ENCODE measurements around the gene LY6G5C.

LY6G5C gene

DNA sequence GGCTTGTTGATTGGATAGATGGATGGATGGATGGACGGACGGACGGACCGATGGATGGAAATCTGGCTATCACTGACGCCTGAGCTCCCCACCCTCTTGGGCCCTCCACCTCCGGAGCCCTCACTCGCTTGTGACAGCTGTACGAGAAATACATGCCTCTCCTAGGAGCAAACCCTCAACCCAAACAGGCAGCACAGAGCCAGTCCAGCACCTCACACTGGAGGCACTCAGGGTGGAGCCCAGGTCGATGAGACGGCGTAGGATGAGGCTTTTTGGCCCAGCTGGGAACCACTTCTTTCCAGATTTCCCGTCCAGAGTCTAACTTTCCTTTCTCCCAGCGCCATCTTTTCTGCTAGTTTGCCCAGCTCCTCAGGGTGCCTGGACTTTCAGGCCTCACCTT, 2.7 kb upstream of the LY6G5C start:
- DNase-seq (ENCODE audit: low read depth): no peak
- no peak overlapping the region for H3K4me3 ChIP-seq (ENCODE audit: low read depth, low read length)
- TF ChIP-seq, protein P1, sequence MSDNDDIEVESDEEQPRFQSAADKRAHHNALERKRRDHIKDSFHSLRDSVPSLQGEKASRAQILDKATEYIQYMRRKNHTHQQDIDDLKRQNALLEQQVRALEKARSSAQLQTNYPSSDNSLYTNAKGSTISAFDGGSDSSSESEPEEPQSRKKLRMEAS (IDR thresholded peaks at IDR 0.05; ENCODE audit: low read depth, low read length): no peak
- TF ChIP-seq MYC (IDR thresholded peaks at IDR 0.05; ENCODE audit: low read depth, low read length): no peak
- no peak for TF ChIP-seq CTCF (IDR thresholded peaks at IDR 0.05; ENCODE audit: low read depth, low read length)
- no peak for TF ChIP-seq POLR2A (IDR thresholded peaks at IDR 0.05; ENCODE audit: extremely low read depth, insufficient read length)

DNA sequence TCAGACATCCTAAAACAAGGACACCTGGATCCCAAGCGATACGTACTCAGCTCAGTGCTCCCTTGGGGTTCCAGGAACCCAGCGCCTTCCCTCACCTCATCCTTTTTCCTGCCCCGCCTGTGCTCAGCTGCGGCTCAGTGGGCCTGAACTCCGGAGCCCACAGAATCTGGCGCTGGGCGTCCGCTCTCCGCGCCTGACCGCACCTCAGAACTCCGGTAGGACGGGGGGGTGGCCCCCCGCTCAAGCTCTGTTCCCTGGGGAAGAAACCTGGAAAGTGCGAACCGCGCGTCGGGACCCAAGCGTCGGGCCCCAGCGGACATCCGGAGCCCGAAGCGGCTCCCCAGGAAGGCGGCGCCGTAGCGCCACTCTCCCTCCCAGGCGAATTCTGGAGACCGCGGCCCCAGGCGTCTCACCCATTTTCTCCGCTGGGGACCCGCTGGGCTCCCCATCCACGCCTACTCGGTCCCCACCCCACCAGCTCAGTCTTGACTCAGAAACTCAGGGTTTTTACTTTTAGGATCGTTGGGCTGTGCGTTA, 336 bp upstream of the LY6G5C start:
- H3K4me3 ChIP-seq (ENCODE audit: low read depth, low read length): peak overlapping the region; percentile 59

DNA sequence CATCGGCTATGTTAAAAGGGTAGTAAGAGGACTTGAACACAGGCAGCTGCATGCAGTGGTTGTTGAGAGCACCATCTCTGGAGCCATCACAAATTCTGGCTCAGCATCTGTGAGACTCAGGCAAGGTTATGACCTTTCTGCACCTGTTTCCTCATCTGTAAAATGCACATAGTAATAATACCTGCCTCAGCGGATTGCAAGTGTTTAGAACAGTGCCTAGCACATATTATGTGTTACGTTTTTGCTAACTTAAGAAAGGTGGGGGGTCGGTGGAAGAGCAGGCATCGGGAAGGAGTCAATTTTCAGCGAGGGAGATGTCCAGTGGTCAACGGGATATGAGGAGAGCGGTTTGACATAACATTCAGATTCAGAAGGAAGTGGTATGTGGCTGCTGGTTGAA, 2.9 kb downstream of the LY6G5C start:
- no peak for DNase-seq (ENCODE audit: low read depth)
- H3K4me3 ChIP-seq (ENCODE audit: low read depth, low read length): no peak overlapping the region
- no peak for TF ChIP-seq CTCF (IDR thresholded peaks at IDR 0.05; ENCODE audit: low read depth, low read length)
- no peak for TF ChIP-seq MYC (IDR thresholded peaks at IDR 0.05; ENCODE audit: low read depth, low read length)
- no peak for TF ChIP-seq POLR2A (IDR thresholded peaks at IDR 0.05; ENCODE audit: extremely low read depth, insufficient read length)
- TF ChIP-seq, protein P1 (IDR thresholded peaks at IDR 0.05; ENCODE audit: low read depth, low read length): no peak

More for the DNA sequence above, 336 bp upstream of the LY6G5C start:
- peak; percentile 70 for DNase-seq (ENCODE audit: low read depth)
- TF ChIP-seq CTCF (IDR thresholded peaks at IDR 0.05; ENCODE audit: low read depth, low read length) (peak; percentile 26), POLR2A (IDR thresholded peaks at IDR 0.05; ENCODE audit: extremely low read depth, insufficient read length) (no peak)

DNA sequence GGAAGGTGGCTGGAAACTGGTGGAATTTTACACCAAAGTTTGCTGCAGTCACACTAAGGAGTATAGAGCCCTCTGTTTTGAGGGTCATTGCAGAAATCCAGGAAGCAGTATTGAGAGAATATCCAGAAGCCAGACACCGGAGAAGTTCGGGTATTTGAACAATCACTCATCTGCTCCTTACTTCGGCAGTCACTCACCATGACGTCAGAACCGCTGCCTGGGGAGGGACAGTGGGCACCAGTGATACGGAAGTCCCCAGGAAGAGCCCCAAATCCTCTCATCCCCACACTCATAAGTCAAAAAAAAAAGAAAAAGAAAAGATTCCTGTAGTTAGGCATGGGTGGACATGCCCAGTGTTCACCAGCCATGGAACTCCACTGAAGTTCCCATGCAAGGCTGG, 4.0 kb downstream of the LY6G5C start:
- no peak for TF ChIP-seq CTCF (IDR thresholded peaks at IDR 0.05; ENCODE audit: low read depth, low read length)
- no peak for TF ChIP-seq MYC (IDR thresholded peaks at IDR 0.05; ENCODE audit: low read depth, low read length)
- TF ChIP-seq, protein P1 (IDR thresholded peaks at IDR 0.05; ENCODE audit: low read depth, low read length): no peak
- no peak for TF ChIP-seq POLR2A (IDR thresholded peaks at IDR 0.05; ENCODE audit: extremely low read depth, insufficient read length)
- no peak overlapping the region for H3K4me3 ChIP-seq (ENCODE audit: low read depth, low read length)
- DNase-seq (ENCODE audit: low read depth): no peak

- DNase-seq (ENCODE audit: low read depth): no peak
- no peak overlapping the region for H3K4me3 ChIP-seq (ENCODE audit: low read depth, low read length)
- TF ChIP-seq MYC (IDR thresholded peaks at IDR 0.05; ENCODE audit: low read depth, low read length) (no peak), CTCF (IDR thresholded peaks at IDR 0.05; ENCODE audit: low read depth, low read length) (no peak), POLR2A (IDR thresholded peaks at IDR 0.05; ENCODE audit: extremely low read depth, insufficient read length) (no peak)
- TF ChIP-seq, protein P1 (IDR thresholded peaks at IDR 0.05; ENCODE audit: low read depth, low read length): no peak
Observed at GRCh38 chr6:31676322-31676903, 4.5 kb downstream of the LY6G5C start.

Data from NB4 (cell line).